ENCODE results near the gene AJAP1.

The AJAP1 gene

GRCh38 chr1:4778056-4778455 lies 123.6 kb downstream of the AJAP1 start:
- DNase-seq = no peak

- DNase-seq = no peak
Observed at GRCh38 chr1:4781646-4782045, 127.2 kb downstream of the AJAP1 start.

GRCh38 chr1:4784761-4785160 lies 130.4 kb downstream of the AJAP1 start:
- no peak for DNase-seq

GRCh38 chr1:4786055-4786454 lies 131.6 kb downstream of the AJAP1 start:
- DNase-seq = no peak

- no peak for DNase-seq
Observed at GRCh38 chr1:4787551-4787950, 133.1 kb downstream of the AJAP1 start.

GRCh38 chr1:4792565-4792964 lies 138.2 kb downstream of the AJAP1 start:
- no peak for DNase-seq

GRCh38 chr1:4794020-4794780 lies 139.8 kb downstream of the AJAP1 start:
- DNase-seq = no peak

GRCh38 chr1:4796161-4797015 lies 142.0 kb downstream of the AJAP1 start:
- no peak for DNase-seq

- DNase-seq = no peak
Observed at GRCh38 chr1:4797016-4797410, 142.6 kb downstream of the AJAP1 start.

GRCh38 chr1:4797429-4797828 lies 143.0 kb downstream of the AJAP1 start:
- no peak for DNase-seq

GRCh38 chr1:4801192-4801924 lies 146.9 kb downstream of the AJAP1 start:
- DNase-seq = no peak

- no peak for DNase-seq
Observed at GRCh38 chr1:4802024-4802423, 147.6 kb downstream of the AJAP1 start.

GRCh38 chr1:4803335-4803734 lies 148.9 kb downstream of the AJAP1 start:
- DNase-seq = no peak

GRCh38 chr1:4805987-4806386 lies 151.6 kb downstream of the AJAP1 start:
- no peak for DNase-seq

- no peak for DNase-seq
Observed at GRCh38 chr1:4820543-4820942, 166.1 kb downstream of the AJAP1 start.

GRCh38 chr1:4825800-4826450 lies 171.5 kb downstream of the AJAP1 start:
- no peak for DNase-seq

- DNase-seq = no peak
Observed at GRCh38 chr1:4830707-4831106, 176.3 kb downstream of the AJAP1 start.

GRCh38 chr1:4836574-4836973 lies 182.2 kb downstream of the AJAP1 start:
- no peak for DNase-seq

- no peak for DNase-seq
Observed at GRCh38 chr1:4837031-4837600, 182.7 kb downstream of the AJAP1 start.

- DNase-seq = no peak
Observed at GRCh38 chr1:4837752-4838151, 183.3 kb downstream of the AJAP1 start.

GRCh38 chr1:4838231-4838630 lies 183.8 kb downstream of the AJAP1 start:
- DNase-seq = no peak

All from activated T-cell treated with anti-CD3 and anti-CD28 coated beads for 4 hours (primary cell).